CD4-positive, alpha-beta T cell treated with Interferon alpha-2 for 1 hour (primary cell): ENCODE data around the gene PSMA3.
"Not testable (repeated sequence)": the region's sequence is repeated elsewhere in the genome, so short reads cannot be mapped to it uniquely, and the experiment has no call there.

Experiments used
- DNase-seq, 2 donors: peaks; one replicate each; pipeline ENCODE4 v3.0.0-alpha.2; 2020 to 2022

PSMA3 gene

GRCh38 chr14:58244556-58245387, at the start of gene PSMA3:
Gene PSMA3 (plus strand): TSS chr14:58244843. CDS start chr14:58244921, 78 bp downstream.
- DNase-seq = peak; percentile 97 to 99

- no peak for DNase-seq
Observed at GRCh38 chr14:58196198-58196597, 48.4 kb upstream of the PSMA3 start.

- peak in 1 of 2 donors; percentile 56 for DNase-seq
Observed at GRCh38 chr14:58198086-58198485, 46.6 kb upstream of the PSMA3 start.

GRCh38 chr14:58199726-58200479, 44.7 kb upstream of the PSMA3 start, which contains the start of gene ACTR10:
Gene ACTR10 (plus strand): TSS chr14:58200149. CDS start chr14:58200218, 69 bp downstream.
- DNase-seq = peak; percentile 80 to 89

GRCh38 chr14:58200480-58200841, 44.2 kb upstream of the PSMA3 start:
- DNase-seq = no peak

GRCh38 chr14:58200846-58201245, 43.8 kb upstream of the PSMA3 start:
- DNase-seq = no peak

GRCh38 chr14:58213176-58213575, 31.5 kb upstream of the PSMA3 start:
- no peak for DNase-seq

- no peak for DNase-seq
Observed at GRCh38 chr14:58215191-58215914, 29.3 kb upstream of the PSMA3 start.

- DNase-seq = no peak
Observed at GRCh38 chr14:58216544-58216943, 28.1 kb upstream of the PSMA3 start.

- no peak for DNase-seq
Observed at GRCh38 chr14:58227096-58227819, 17.4 kb upstream of the PSMA3 start.

- peak; percentile 10 to 59 for DNase-seq
Observed at GRCh38 chr14:58238252-58239243, 6.1 kb upstream of the PSMA3 start.

- DNase-seq = peak; percentile 82 to 90
Observed at GRCh38 chr14:58239244-58240195, 5.1 kb upstream of the PSMA3 start.

GRCh38 chr14:58243790-58244555, 670 bp upstream of the PSMA3 start:
- DNase-seq = peak in 1 of 2 donors; percentile 32

- no peak for DNase-seq
Observed at GRCh38 chr14:58245562-58245961, 919 bp downstream of the PSMA3 start.

GRCh38 chr14:58249611-58250010, 5.0 kb downstream of the PSMA3 start:
- no peak for DNase-seq

GRCh38 chr14:58258156-58258555, 13.5 kb downstream of the PSMA3 start:
- no peak for DNase-seq

- DNase-seq = not testable (repeated sequence)
Observed at GRCh38 chr14:58262005-58262404, 17.4 kb downstream of the PSMA3 start.

- no peak for DNase-seq
Observed at GRCh38 chr14:58265401-58265800, 20.8 kb downstream of the PSMA3 start.

GRCh38 chr14:58270628-58271027, 26.0 kb downstream of the PSMA3 start:
- no peak for DNase-seq
